HEK293T (cell line): ENCODE results near the gene RNF212.

Source experiments
- CTCF ChIA-PET: fragments of 350-600 bp; formaldehyde crosslinking; extraction: SDS; loops from one replicate; lab custom pipeline; 2021; ENCODE audit warnings: antibody characterized with exemption, inconsistent platforms; lab: Yijun Ruan, JAX
- POLR2A ChIA-PET: fragments of 350-600 bp; formaldehyde crosslinking; extraction: SDS; loops from one replicate; lab custom pipeline; 2020; ENCODE audit warnings: antibody characterized with exemption, inconsistent platforms; lab: Yijun Ruan, JAX
- DNase-seq: peaks from one replicate; pipeline ENCODE4 v3.0.0; 2012; ENCODE audit warnings: mixed read lengths; ENCODE audit errors: extremely low spot score
- ARNT ChIP-seq: fragments of 450-650 bp; IDR thresholded peaks from 2 replicates; pipeline ENCODE4 v1.6.1; 2017; ENCODE audit warnings: mild to moderate bottlenecking
- BHLHE40 ChIP-seq: fragments of 450-650 bp; IDR thresholded peaks from 2 replicates; pipeline ENCODE4 v1.6.1; 2016; ENCODE audit warnings: mild to moderate bottlenecking, moderate library complexity, borderline replicate concordance
- CTBP1 ChIP-seq: fragments of 450-650 bp; IDR thresholded peaks from 2 replicates; pipeline ENCODE4 v1.6.1; 2016; ENCODE audit warnings: borderline replicate concordance
- ELF4 ChIP-seq: fragments of 450-650 bp; IDR thresholded peaks from 2 replicates; pipeline ENCODE4 v1.6.1; 2017; ENCODE audit warnings: antibody characterized with exemption
- FOXA1 ChIP-seq: fragments of 450-650 bp; IDR thresholded peaks from 2 replicates; pipeline ENCODE4 v1.6.1; 2016; ENCODE audit warnings: mild to moderate bottlenecking
- FOXK2 ChIP-seq: fragments of 450-650 bp; IDR thresholded peaks from 2 replicates; pipeline ENCODE4 v1.6.1; 2016; ENCODE audit warnings: mild to moderate bottlenecking
- FOXM1 ChIP-seq: fragments of 450-650 bp; IDR thresholded peaks from 2 replicates; pipeline ENCODE4 v1.6.1; 2017; ENCODE audit warnings: mild to moderate bottlenecking, borderline replicate concordance
- HDGF ChIP-seq: fragments of 450-650 bp; IDR thresholded peaks from 2 replicates; pipeline ENCODE4 v1.6.1; 2017; ENCODE audit warnings: antibody characterized with exemption, borderline replicate concordance
- L3MBTL2 ChIP-seq: fragments of 450-650 bp; conservative IDR thresholded peaks from 2 replicates; pipeline ENCODE4 v1.6.1; 2016; ENCODE audit warnings: mild to moderate bottlenecking
- LEF1 ChIP-seq: fragments of 450-650 bp; IDR thresholded peaks from 2 replicates; pipeline ENCODE4 v1.6.1; 2017; ENCODE audit warnings: mild to moderate bottlenecking, borderline replicate concordance
- NFRKB ChIP-seq: fragments of 450-650 bp; IDR thresholded peaks from 2 replicates; pipeline ENCODE4 v1.6.1; 2016; ENCODE audit warnings: mild to moderate bottlenecking, moderate library complexity
- SP1 ChIP-seq: fragments of 450-650 bp; IDR thresholded peaks from 2 replicates; pipeline ENCODE4 v1.6.1; 2017
- SUZ12 ChIP-seq: fragments of 450-650 bp; IDR thresholded peaks from 2 replicates; pipeline ENCODE4 v1.6.1; 2016; ENCODE audit warnings: mild to moderate bottlenecking
- TARDBP ChIP-seq: fragments of 450-650 bp; IDR thresholded peaks from 2 replicates; pipeline ENCODE4 v1.6.1; 2016
- ZNF384 ChIP-seq: fragments of 450-650 bp; IDR thresholded peaks from 2 replicates; pipeline ENCODE4 v1.6.1; 2016
- TF ChIP-seq, protein P1 (sequence below): fragments of 450-650 bp; IDR thresholded peaks from 2 replicates; pipeline ENCODE4 v1.6.1; 2016

RNF212 gene

DNA sequence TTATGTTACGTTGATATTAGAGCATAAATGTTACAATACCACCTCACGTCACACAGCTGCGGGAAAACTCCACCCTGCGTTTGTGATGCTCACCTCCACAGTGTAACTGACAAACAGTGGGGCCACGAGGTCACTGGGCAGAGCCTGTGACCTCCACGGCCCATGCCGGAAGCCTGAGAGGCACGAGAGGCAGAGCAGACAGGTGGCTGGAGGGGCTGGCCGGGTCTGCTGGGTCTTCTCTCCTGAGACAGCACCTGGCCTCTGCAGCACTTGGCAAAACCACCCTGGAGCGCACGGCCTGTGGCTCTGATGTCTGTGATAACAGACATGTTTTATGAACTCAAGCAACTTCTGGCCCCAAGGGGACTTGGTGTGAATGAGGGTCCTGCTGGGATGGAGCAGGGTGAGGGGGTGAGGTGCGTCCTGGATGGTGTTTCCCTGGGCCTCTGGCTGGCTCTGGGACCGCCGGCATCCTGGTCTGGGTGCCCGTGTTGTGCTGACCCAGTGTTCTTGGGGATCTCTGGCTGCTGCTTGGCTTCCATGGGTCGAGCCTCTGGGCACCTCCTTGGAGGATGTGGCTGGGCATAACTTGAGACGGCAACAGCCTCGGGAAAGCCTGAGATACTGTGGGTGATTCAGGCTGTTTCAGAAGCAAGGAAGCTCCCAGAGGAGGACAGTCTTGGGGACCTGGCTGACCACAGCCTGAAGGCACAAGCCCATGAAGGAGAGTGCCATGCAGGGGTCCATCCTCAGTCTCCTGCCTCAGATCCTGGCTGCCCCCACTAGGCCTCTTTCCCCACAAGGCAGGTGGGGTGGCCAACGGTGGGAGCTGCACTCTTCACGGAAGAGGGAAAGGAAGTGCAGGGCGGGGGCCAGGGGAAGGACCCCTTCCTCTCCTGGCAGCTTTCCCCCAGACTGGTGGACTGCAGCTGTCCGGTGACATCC lies 19.7 kb downstream of the RNF212 start:
- ChIA-PET CTCF (interaction anchor here (0.6 kb wide), 1 partner anchor 53 kb away, joined by 3 read pairs; no protein-coding TSS in a partner anchor), POLR2A (interaction anchor here (0.6 kb wide), 1 partner anchor 407 kb away, joined by 3 read pairs; no protein-coding TSS in a partner anchor)
- DNase-seq: no peak
- no peak for TF ChIP-seq CTBP1

- CTCF ChIA-PET: interaction anchor here (0.6 kb wide), 1 partner anchor 54 kb away, joined by 3 read pairs; no protein-coding TSS in a partner anchor
- DNase-seq: no peak
- POLR2A ChIA-PET: no interaction called here
- no peak for TF ChIP-seq SP1
- TF ChIP-seq CTBP1: no peak
- no peak for TF ChIP-seq BHLHE40
- TF ChIP-seq NFRKB: no peak
- TF ChIP-seq FOXA1: no peak
- no peak for TF ChIP-seq FOXK2
- TF ChIP-seq SUZ12: no peak
- TF ChIP-seq, protein P1, sequence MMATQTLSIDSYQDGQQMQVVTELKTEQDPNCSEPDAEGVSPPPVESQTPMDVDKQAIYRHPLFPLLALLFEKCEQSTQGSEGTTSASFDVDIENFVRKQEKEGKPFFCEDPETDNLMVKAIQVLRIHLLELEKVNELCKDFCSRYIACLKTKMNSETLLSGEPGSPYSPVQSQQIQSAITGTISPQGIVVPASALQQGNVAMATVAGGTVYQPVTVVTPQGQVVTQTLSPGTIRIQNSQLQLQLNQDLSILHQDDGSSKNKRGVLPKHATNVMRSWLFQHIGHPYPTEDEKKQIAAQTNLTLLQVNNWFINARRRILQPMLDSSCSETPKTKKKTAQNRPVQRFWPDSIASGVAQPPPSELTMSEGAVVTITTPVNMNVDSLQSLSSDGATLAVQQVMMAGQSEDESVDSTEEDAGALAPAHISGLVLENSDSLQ: no peak
- no peak for TF ChIP-seq ARNT
- no peak for TF ChIP-seq LEF1
- TF ChIP-seq L3MBTL2: no peak
- no peak for TF ChIP-seq ELF4
- no peak for TF ChIP-seq ZNF384
Measured at GRCh38 chr4:1092983-1093361, 20.4 kb downstream of the RNF212 start.

GRCh38 chr4:1092026-1092982 lies 21.1 kb downstream of the RNF212 start:
- no peak for DNase-seq
- CTCF ChIA-PET: interaction anchor here (0.9 kb wide), 1 partner anchor 39 kb away, joined by 3 read pairs; no protein-coding TSS in a partner anchor
- POLR2A ChIA-PET: no interaction called here
- no peak for TF ChIP-seq ELF4
- TF ChIP-seq FOXK2: no peak
- TF ChIP-seq L3MBTL2: no peak
- TF ChIP-seq ARNT: no peak

DNA sequence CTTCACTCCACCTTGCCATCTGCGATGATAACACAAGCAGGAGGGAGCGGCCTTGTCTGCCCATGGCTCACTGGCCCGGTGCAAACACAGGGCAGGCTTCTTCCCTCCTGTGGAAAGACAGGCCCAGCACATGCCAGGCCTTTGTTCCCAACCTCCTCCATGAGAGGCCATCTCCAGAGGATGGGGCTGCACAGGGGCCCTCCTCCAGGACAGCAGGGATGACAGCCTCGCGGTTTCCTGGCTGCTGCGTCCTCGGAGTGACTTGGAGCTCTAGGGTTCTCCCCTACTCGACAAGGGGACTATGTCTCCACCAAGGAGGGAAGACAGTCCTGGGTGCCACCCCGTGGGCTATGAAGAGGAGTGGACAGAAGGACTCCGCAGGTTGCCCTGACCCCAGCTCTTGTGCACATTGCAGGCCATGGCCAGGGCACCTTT lies 21.8 kb downstream of the RNF212 start:
- DNase-seq: no peak
- no peak for TF ChIP-seq CTBP1
- no peak for TF ChIP-seq ZNF384
- TF ChIP-seq ELF4: no peak
- no peak for TF ChIP-seq HDGF
- no peak for TF ChIP-seq SUZ12
- TF ChIP-seq FOXM1: no peak
- TF ChIP-seq ARNT: no peak
- no peak for TF ChIP-seq NFRKB
- TF ChIP-seq SP1: no peak
- TF ChIP-seq FOXA1: no peak
- no peak for TF ChIP-seq FOXK2
- no peak for TF ChIP-seq BHLHE40
- TF ChIP-seq, protein P1: no peak
- no peak for TF ChIP-seq TARDBP
- TF ChIP-seq LEF1: no peak
- TF ChIP-seq L3MBTL2: no peak
- ChIA-PET CTCF (interaction anchor here (0.9 kb wide), 1 partner anchor 39 kb away, joined by 3 read pairs; no protein-coding TSS in a partner anchor), POLR2A (no interaction called here)

DNA sequence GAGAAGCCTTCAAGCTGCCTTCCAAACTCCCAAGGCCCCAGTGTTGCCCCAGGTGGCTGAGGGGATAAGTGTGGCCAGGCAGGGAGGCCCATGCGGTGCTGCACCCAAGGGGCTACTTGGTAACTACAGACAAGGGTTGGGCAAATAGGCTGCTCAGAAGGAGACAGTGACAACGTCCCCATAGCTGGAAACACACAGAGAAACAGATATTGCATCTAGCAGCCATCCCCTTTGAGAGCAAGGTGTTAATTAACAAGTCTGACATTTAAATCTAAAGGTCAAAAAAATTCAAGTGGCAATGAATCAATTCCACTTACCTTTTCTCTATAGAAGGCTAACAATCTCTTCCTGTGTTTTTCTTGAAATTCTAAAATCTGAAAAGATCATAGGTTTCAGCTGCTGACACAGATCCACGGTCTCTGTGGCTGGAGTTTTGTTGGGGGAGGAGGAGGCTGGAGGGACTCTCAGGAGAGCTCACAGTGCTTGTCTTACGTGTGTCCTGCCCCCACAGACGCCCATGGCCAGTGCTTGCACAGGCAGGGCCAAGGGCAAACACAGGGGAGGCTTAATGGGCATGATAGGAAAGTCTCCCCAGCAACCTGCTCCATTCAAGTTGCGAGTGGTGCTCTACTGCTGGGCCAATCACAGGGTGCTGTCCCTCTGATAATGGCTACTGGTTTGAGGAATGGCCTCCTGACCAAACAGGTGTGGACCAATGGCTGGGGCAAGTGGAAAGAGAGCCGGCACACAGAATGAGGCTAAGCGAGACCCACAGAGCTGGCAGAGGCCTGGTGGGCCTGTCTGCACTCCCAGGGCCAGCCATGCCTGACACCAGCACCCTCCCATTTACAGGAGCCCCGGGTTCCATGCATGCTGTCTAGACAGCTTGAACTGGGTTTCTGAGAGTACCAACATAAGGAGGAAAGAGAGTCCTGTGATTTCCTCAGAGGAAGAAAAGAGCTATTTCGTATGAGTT lies 22.6 kb downstream of the RNF212 start:
- CTCF ChIA-PET: interaction anchor here (0.6 kb wide), 1 partner anchor 38 kb away, joined by 3 read pairs; no protein-coding TSS in a partner anchor
- POLR2A ChIA-PET: no interaction called here
- DNase-seq: no peak
- TF ChIP-seq BHLHE40 (no peak), HDGF (no peak), FOXK2 (no peak), CTBP1 (no peak), L3MBTL2 (no peak), ARNT (no peak), ELF4 (no peak), FOXA1 (no peak), ZNF384 (no peak), TARDBP (no peak), SP1 (no peak), SUZ12 (no peak)
- TF ChIP-seq, protein P1: no peak
